ENCODE data around the gene CEP57L1.

- TF ChIP-seq CTCF (conservative IDR thresholded peaks at IDR 0.05; ENCODE audit: low read depth, low read length) (no peak), EZH2 (IDR thresholded peaks at IDR 0.05; ENCODE audit: low read length, unreplicated experiment) (no peak), EZH2phosphoT487 (IDR thresholded peaks at IDR 0.05; ENCODE audit: borderline replicate concordance, low read length) (no peak)
Measured at GRCh38 chr6:109093732-109094415, 1.4 kb upstream of the CEP57L1 start.
